ENCODE measurements around the gene MROH7.
A peak's percentile ranks its signal among the peaks of the same experiment; 100 is the strongest.

The MROH7 gene

DNA sequence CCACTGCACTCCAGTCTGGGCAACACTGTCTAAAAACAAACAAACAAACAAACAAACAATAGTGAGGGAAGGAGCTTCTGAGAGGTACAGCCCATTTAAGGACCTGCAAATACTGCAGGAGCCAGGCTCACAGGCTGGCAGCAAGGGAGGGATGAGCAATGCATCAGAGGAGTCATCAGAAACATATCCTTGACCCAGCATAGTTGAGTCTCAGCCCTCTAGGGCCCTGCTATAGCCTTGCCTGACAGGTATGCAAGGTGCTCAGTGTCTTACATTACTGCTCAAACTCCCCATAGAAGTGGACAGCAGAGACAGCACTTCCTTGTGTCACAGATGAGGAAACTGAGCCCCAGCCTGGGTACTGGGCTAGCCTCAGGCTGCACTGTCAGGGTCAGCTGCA lies 66.8 kb downstream of the MROH7 start:
- CTCF ChIA-PET, result no interaction called here
- POLR2A ChIA-PET, result no interaction called here
- no peak for TF ChIP-seq CTCF (IDR thresholded peaks at IDR 0.05; ENCODE audit: insufficient read depth, low read length, missing control alignments)

GRCh38 chr1:54709547-54710292 lies 68.1 kb downstream of the MROH7 start:
- POLR2A ChIA-PET, result no interaction called here
- no peak for TF ChIP-seq CTCF (IDR thresholded peaks at IDR 0.05; ENCODE audit: insufficient read depth, low read length, missing control alignments)
- CTCF ChIA-PET, result no interaction called here
- no peak overlapping the region for H3K4me3 ChIP-seq (ENCODE audit: low read depth, low read length)
- DNase-seq (ENCODE audit: low read depth, low spot score), result no peak

More for the DNA sequence above, 66.8 kb downstream of the MROH7 start:
- DNase-seq (ENCODE audit: low read depth, low spot score), result no peak
- H3K4me3 ChIP-seq (ENCODE audit: low read depth, low read length), result no peak overlapping the region

- CTCF ChIA-PET, result no interaction called here
- POLR2A ChIA-PET, result no interaction called here
- no peak for TF ChIP-seq CTCF (IDR thresholded peaks at IDR 0.05; ENCODE audit: insufficient read depth, low read length, missing control alignments)
- H3K4me3 ChIP-seq (ENCODE audit: low read depth, low read length), result no peak overlapping the region
- no peak for DNase-seq (ENCODE audit: low read depth, low spot score)
Measured at GRCh38 chr1:54710434-54710833, 68.8 kb downstream of the MROH7 start.

DNA sequence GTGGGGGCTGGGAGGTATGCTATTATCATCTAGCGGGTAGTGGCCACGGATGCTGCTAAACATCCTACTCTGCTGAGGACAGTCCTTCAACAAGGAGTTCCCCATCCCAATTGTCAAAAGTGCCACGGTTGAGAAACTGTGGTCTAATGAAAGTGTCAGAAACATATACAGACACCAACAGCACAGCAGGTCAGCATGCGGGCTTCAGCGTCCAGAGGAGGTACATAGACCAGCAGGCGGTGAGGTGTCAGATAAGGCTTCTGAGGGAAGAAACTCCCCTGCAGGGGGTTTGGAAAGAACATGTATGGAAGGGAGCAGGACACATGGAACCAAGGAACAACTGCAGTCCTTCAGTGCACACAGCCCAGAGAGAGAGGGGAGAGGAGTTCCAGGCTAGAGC lies 69.3 kb downstream of the MROH7 start:
- POLR2A ChIA-PET, result no interaction called here
- CTCF ChIA-PET, result no interaction called here
- DNase-seq (ENCODE audit: low read depth, low spot score), result no peak
- no peak for TF ChIP-seq CTCF (IDR thresholded peaks at IDR 0.05; ENCODE audit: insufficient read depth, low read length, missing control alignments)
- no peak overlapping the region for H3K4me3 ChIP-seq (ENCODE audit: low read depth, low read length)

- ChIA-PET CTCF (no interaction called here), POLR2A (no interaction called here)
- H3K4me3 ChIP-seq (ENCODE audit: low read depth, low read length), result no peak overlapping the region
- TF ChIP-seq CTCF (IDR thresholded peaks at IDR 0.05; ENCODE audit: insufficient read depth, low read length, missing control alignments), result no peak
- DNase-seq (ENCODE audit: low read depth, low spot score), result no peak
Measured at GRCh38 chr1:54711536-54711935, 70.0 kb downstream of the MROH7 start.

DNA sequence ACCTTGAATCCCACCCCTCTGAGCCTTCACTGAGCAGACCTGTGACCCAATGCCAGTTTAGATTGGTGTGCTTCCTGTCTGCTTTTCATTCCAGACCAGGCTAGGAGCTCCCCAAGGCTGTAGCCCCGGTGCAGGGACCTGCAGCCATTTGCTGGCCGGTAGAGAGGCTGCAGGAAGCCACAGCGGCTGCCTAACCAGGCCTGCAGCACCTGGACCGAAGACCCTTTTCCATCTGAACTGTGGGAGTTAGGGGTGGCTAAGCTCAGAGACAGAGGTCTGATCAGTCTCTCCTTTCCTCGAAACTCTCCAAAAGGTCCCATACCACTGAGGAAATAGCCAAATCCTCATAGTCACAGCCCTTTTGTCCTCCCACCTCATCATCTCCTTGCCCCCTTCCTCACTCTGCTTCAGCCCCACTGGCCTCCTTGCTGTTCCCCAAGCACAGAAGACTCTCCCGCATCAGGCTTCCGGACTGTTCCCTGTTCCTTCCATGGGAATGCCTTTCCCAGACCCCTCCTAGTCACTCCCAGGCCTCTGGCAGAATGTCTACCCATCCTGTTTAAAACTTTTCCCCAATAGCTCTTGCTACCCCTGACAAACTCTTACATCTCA lies 73.4 kb downstream of the MROH7 start:
- no peak for TF ChIP-seq CTCF (IDR thresholded peaks at IDR 0.05; ENCODE audit: insufficient read depth, low read length, missing control alignments)
- CTCF ChIA-PET, result interaction anchor here (0.7 kb wide), 1 partner anchor 11 kb away, joined by 5 read pairs; no protein-coding TSS in a partner anchor
- H3K4me3 ChIP-seq (ENCODE audit: low read depth, low read length), result peak overlapping the region; percentile 93

More for the DNA sequence above, 73.4 kb downstream of the MROH7 start:
- POLR2A ChIA-PET, result no interaction called here
- no peak for DNase-seq (ENCODE audit: low read depth, low spot score)
